Fibroblast of skin of left biceps (primary cell): ENCODE measurements around the gene CD70.
"Not testable (repeated sequence)": the region's sequence is repeated elsewhere in the genome, so short reads cannot be mapped to it uniquely, and the experiment has no call there.

ENCODE experiments used
- DNase-seq, 2 experiments: peaks; one replicate each; pipeline ENCODE4 v3.0.0-alpha.2; 2013; ENCODE audit warnings: low read depth in 2 of 2

The CD70 gene

DNA sequence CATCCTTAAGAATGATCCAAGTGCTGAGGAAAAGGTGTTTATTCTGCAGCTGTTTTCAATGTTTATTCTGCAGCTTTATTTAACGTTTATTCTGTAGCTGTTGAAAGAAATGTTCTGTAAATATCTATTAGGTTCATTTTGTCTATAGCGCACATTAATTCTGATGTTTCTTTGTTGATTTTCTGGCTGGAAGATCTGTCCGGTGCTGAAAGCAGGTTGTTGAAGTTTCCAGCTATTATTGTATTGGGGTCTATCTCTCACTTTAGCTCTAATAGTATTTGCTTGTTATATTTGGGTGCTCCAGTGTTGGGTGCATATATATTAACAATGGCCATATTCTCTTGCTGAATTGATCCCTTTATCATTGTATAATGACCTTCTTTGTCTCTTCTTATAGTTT lies 20.2 kb downstream of the CD70 start:
- DNase-seq, result no peak

DNA sequence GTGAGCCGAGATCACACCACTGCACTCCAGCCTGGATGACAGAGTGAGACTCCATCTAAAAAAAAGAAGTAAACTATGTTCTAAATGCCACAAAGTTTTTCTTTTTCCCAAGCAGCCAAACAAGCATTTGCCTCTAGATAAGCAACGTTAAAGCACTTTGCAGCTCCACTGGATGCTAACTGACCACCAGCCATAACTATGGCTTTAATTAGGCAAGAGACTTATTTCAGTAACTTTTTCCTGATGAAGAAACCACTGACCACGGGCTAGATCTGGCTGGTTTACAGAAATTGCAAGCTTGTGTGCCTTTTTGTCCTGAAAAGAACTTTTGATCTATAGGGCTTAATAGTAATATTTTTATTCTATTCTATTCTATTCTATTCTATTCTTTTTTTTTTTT lies 22.1 kb downstream of the CD70 start:
- no peak for DNase-seq

DNA sequence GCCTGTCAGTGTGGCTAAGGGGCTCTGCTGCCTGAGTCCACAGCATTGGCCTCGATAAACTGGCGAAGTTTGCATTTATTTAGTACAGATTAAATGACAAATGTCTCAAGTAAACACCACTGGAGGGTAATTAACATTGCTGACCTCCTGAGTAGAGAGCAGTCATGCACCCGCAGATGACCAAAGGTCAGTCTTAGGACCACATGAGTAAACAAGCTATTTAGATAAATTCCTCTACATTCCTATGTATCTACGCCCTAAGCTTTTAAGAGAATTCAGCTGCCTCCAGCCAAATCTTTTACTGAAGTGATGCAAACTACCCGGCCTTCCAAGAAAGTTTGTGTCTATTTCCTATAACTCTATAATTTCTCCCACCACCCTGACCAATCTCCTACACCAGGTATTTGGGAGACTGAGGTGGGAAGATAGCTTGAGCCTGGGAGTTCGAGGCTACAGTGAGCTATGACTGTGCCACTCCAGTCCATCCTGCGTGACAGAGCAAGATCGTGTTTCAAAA lies 22.9 kb downstream of the CD70 start:
- no peak for DNase-seq

DNA sequence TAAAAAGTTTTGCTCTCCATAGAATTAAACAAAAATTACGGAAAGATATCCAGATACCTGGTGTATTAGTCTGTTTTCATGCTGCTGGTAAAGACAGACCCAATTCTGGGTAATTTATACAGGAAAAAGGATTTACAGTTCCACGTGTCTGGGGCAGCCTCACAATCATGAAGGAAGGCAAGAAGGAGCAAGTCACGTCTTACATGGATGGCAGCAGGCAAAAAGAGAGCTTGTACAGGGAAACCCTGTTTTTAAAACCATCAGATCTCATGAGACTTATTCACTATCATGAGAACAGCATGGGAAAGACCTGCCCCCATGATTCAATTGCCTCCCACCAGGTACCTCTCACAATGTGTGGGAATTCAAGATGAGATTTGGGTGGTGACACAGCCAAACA lies 24.2 kb downstream of the CD70 start:
- not testable (repeated sequence) for DNase-seq

DNA sequence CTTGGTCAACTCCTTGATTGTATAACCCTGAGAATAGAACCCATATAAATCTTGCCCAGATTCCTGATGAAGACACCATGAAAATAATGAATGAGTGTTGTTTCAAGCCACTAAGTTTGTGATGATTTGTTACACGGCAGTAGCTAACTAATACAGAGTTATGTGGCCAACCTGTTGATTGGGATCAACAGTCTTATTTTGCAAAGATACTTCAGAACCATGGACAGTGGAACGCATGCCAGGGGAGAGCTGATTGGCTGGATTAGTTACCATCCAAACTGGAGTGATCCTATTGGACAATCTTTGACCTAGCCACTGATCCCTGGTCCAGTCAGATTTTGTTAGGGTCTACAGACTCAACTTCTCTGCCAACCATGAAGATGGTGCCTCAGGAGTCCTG lies 26.6 kb downstream of the CD70 start:
- no peak for DNase-seq

DNA sequence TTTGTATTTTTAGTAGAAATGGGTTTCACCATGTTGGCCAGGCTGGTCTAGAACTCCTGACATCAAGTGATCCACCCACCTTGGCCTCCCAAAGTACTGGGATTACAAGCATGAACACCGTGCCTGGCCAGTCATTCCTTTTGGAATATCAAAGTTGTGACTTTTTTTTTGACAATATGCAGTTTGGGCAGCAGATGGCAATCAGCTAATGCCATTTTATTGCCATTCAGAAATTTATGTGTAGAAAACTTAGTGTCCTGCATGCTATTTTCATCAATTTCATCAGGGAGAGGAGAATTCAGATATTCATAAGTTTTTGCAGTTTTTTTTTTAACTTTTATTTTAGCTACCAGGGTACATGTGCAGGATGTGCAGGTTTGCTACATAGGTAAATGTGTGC lies 28.5 kb downstream of the CD70 start:
- DNase-seq, result not testable (repeated sequence)

DNA sequence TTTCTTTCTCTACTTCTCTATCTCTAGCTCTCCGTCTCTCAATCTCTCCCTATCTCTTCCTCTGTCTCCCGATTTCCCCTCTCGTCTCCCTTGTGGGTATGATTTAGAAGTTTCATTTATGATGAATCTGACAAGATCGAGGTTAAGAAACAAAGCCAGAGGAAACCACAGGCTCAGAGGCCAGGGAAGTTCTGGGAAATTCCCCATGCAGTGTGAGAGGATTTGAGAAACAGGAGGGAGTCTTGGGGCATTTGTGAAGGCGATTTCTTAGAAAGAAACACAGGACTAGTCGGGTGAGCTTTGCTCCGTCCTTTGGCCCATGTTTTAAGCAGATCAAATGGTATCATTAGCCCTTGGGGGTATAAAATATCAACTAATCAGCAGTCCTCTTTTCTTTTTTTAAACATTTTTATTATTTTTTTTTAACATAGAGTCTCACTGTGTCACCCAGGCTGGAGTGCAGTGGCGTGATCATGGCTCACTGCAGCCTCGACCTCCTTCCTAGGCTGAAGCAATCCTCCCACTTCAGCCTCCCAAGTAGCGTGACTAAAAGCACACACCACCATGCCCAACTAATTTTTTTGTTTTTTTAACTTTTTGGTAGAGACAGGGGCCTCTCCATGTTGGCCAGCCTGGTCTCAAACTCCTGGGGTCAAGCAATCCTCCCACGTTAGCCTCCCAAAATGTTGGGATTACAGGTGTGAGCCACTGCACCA lies 34.3 kb downstream of the CD70 start:
- DNase-seq, result no peak

DNA sequence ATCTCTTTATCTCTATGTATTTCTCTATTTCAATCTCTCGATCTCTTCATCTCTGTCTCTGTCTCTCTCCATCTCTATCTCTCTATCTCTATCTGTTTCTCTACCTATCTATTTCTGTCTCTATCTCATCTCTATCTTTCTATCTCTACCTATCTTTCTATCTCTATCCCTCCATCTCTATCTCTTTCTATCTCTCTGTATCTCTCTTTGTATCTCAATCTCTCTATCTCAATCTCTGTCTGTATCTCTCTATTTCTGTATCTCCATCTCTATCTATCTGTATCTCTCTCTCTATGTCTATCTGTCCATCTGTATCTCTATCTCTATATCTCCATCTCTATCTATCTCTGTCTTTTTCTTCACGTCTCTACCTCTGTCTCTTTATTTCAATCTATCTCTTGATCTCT lies 34.9 kb downstream of the CD70 start:
- no peak for DNase-seq

DNA sequence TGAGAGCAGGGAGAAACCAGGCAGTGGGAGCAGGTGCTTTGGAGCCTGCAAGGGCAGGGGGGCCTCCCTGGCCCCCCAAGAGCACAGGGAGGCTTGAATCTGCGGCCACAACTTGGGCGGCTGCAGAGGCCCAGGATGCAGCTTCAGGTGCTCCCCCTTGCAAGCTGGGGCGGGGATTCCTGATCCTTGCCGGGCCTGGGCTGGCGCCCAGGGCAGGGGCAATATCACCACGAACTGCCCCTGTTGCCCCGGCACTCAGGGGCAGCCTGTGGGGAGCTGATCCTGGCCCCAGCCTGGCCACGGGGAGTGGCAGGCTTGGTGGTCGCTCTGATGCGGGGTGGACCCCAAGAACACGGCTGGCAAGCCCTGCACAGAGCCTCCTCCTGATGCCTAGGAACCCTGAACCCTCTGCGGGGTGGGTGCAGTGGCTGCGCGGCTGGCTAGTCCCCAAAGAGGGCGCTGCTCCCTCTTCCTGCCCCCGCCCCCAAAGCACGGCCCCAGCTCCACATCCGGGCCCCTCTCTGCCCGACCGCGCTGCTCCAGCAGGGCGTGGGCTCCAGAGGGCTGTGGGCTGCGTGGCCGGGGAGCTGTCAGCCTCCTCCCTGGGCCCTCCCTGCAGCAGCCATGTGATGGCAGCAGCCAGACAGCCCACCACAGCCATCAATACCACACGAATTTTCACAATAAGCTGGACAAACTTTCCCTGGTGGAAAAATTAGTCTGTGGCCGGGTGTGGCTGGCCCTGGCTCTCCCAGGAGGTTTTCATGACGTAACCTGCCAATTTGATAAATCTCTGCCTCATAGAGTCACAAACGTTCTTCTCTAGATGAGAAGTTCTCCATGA lies 39.1 kb downstream of the CD70 start:
- no peak for DNase-seq

DNA sequence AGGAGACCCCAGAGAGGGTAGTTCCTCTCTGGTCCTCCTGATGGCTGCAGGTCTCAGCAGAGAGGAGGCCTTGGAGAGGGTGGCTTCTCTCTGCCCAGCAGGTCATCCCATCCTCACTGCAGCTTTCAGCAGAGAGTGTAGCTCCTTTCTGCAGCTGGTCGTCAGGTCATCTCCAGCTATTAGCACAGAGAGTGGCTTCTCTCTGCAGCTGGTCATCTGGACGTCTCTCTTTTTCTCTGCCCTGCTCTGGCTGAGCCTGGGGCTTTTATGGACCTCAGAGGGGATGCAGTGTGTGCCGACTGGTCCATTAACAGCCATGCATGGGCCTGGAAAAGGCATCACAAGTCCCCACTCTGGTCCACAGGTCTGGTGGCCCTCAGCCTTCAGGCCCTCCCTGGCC lies 39.9 kb downstream of the CD70 start:
- DNase-seq, result no peak

DNA sequence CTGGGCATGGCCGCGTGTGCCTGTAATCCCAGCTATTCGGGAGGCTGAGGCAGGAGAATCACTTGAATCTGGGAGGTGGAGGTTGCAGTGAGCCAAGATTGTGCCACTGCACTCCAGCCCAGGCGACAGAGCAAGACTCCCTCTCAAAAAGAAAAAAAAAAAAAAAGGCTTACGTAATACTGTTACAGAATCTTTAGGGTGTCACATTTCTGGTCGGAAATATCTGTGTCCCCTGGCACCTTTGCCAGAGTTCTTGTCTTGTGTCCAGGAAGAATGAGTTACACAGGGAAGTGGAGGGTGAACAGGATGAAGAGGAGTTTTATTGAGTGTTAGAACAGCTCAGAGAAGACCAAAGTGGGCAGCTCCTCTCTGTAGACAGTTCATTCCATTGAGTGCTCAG lies 40.3 kb downstream of the CD70 start:
- DNase-seq, result not testable (repeated sequence)

DNA sequence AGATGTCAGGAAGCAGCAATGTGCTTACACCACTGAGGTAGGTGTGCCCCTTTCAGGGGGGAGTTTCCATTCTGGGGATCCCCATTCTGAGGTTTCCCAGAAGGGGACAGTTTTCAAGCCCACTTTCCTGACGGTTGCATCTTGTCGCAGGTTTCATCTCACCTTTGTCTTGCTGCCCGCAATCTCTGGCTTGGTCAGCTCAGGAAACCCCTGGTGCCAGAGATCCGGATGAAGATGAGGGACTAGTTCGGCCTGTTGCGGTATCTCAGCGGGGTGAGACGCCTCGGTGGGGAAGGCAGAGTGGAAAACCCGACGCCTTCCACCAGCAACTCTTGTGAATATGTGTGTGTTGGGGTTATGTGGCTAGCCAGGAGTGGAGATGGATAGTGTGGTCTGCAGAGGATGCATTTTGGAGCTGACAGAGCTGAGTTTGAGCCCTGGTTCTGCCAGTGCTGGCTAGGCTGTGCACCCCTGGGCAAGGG lies 47.0 kb downstream of the CD70 start:
- DNase-seq, result no peak

DNA sequence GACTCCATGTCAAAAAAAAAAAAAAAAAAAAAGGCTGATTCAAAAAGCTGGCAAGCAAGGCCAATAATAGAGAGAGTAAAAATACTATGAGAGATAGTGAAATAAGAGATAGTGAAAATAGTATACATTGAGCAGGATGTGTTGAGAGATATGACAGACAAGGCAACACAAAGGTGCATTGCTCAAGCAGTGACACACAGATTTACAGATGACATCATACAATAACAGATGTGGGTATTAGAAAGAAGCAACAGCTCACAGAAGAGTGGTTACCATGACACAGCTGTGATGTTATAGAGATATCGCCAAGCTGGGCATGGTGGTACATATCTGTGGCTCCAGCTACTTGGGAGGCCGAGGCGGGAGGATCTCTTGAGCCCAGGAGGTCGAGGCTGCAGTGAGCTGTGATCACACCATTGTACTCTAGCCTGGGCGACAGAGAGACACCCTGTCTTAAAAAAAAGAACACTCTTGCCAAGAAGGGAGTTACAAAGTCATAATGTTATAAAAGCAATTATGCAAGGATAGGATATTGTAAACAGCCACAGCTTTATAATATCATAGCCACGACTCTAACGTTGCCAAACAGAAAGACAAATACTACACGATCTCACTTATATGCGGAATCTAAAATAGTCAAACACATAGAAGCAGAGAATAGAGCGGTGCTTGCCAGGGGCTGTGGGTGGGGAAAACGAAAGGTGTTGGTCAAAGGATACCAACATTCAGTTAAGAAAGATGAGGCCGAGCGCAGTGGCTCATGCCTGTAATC lies 49.8 kb downstream of the CD70 start:
- DNase-seq, result no peak

DNA sequence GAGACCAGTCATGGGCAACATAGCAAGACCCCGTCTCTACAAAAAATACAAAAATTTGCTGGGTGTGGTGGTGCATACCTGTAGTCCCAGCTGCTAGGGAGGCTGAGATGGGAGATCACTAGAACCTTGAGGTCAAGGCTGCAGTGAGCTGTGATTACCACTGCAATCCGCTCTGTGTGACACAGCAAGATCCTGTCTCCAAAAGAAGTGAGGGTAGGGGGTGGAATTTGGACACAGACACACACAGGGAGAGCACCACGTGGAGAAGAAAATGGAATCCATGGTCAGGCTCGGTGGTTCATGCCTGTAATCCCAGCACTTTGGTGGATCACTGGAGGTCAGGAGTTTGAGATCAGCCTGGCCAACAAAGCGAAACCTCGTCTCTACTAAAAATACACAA lies 51.4 kb downstream of the CD70 start:
- DNase-seq, result no peak
